ENCODE data around the gene LY86.

LY86 gene

DNA sequence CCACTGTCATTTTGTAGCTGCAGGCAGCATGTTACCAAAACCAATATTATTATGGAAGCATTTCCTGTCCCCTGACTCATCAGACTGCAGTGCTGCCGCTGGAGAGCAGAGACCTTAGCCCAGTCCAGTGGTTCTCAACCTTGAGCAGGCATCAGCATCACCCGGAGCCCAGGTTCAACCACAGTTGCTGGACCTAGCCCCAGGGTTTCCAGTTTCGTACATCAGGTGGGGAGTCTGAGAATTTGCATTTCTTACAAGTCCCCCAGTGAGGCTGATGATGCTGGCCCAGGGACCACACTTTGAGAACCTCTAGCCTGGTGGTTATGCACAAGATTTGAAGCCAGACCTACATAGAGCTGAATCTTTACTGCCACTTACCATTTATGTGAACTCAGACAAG lies 47.3 kb downstream of the LY86 start:
- no peak overlapping the region for H3K9ac ChIP-seq (ENCODE audit: low read length)
- 0 out of 2 replicates have a peak, but pooled peaks cover 3% of the 10 kb centered on the region for H3K36me3 ChIP-seq (ENCODE audit: low read length)
- no peaks in the 10 kb centered on the region for H3F3A ChIP-seq (ENCODE audit: insufficient read depth)
- no peak overlapping the region for H3K4me3 ChIP-seq (ENCODE audit: insufficient read depth, low read length, poor library complexity, severe bottlenecking)
- no peaks in the 10 kb centered on the region for H3K9me2 ChIP-seq (replicated peaks; ENCODE audit: insufficient read depth, low read length)
- no peak overlapping the region for H3K4me2 ChIP-seq (ENCODE audit: low read depth, low read length, poor library complexity, severe bottlenecking)
- no peak for TF ChIP-seq CTCF (IDR thresholded peaks at IDR 0.05; ENCODE audit: insufficient read depth, low read length, poor library complexity, severe bottlenecking)
- TF ChIP-seq EZH2phosphoT487 (conservative IDR thresholded peaks at IDR 0.05; ENCODE audit: low read length): no peak
- H3K9me3 ChIP-seq (ENCODE audit: insufficient read depth, low read length): no peaks in the 10 kb centered on the region
- H3K27me3 ChIP-seq (ENCODE audit: low read length): no peaks in the 10 kb centered on the region
- no peaks in the 10 kb centered on the region for H4K20me1 ChIP-seq (ENCODE audit: low read depth, low read length)
- H3K27ac ChIP-seq (ENCODE audit: low read depth, low read length): no peak overlapping the region
- H3K79me2 ChIP-seq (ENCODE audit: insufficient read depth, low read length): no peaks in the 10 kb centered on the region
- H2AFZ ChIP-seq (ENCODE audit: low read depth, low read length, severe bottlenecking): no peak overlapping the region

GRCh38 chr6:6639572-6639971 lies 51.1 kb downstream of the LY86 start:
- H3F3A ChIP-seq (ENCODE audit: insufficient read depth): no peaks in the 10 kb centered on the region
- H3K4me2 ChIP-seq (ENCODE audit: low read depth, low read length, poor library complexity, severe bottlenecking): no peak overlapping the region
- H3K9me2 ChIP-seq (replicated peaks; ENCODE audit: insufficient read depth, low read length): no peaks in the 10 kb centered on the region
- H4K20me1 ChIP-seq (ENCODE audit: low read depth, low read length): no peaks in the 10 kb centered on the region
- no peak overlapping the region for H3K4me3 ChIP-seq (ENCODE audit: insufficient read depth, low read length, poor library complexity, severe bottlenecking)
- 0 out of 2 replicates have a peak, but pooled peaks cover 3% of the 10 kb centered on the region for H3K36me3 ChIP-seq (ENCODE audit: low read length)
- no peak for TF ChIP-seq CTCF (IDR thresholded peaks at IDR 0.05; ENCODE audit: insufficient read depth, low read length, poor library complexity, severe bottlenecking)
- no peak for TF ChIP-seq EZH2phosphoT487 (conservative IDR thresholded peaks at IDR 0.05; ENCODE audit: low read length)
- H3K79me2 ChIP-seq (ENCODE audit: insufficient read depth, low read length): no peaks in the 10 kb centered on the region
- no peaks in the 10 kb centered on the region for H3K9me3 ChIP-seq (ENCODE audit: insufficient read depth, low read length)
- H3K27me3 ChIP-seq (ENCODE audit: low read length): no peaks in the 10 kb centered on the region
- H2AFZ ChIP-seq (ENCODE audit: low read depth, low read length, severe bottlenecking): no peak overlapping the region
- H3K27ac ChIP-seq (ENCODE audit: low read depth, low read length): no peak overlapping the region
- H3K9ac ChIP-seq (ENCODE audit: low read length): no peak overlapping the region

- Histone ChIP-seq H3K4me3 (ENCODE audit: insufficient read depth, low read length, poor library complexity, severe bottlenecking) (no peak overlapping the region), H3K27me3 (ENCODE audit: low read length) (no peaks in the 10 kb centered on the region), H3K36me3 (ENCODE audit: low read length) (0 out of 2 replicates have a peak, but pooled peaks cover 3% of the 10 kb centered on the region), H3K79me2 (ENCODE audit: insufficient read depth, low read length) (no peaks in the 10 kb centered on the region), H3K27ac (ENCODE audit: low read depth, low read length) (no peak overlapping the region), H3F3A (ENCODE audit: insufficient read depth) (no peaks in the 10 kb centered on the region), H3K9ac (ENCODE audit: low read length) (no peak overlapping the region), H3K9me3 (ENCODE audit: insufficient read depth, low read length) (no peaks in the 10 kb centered on the region), H3K9me2 (replicated peaks; ENCODE audit: insufficient read depth, low read length) (no peaks in the 10 kb centered on the region), H2AFZ (ENCODE audit: low read depth, low read length, severe bottlenecking) (no peak overlapping the region), H4K20me1 (ENCODE audit: low read depth, low read length) (no peaks in the 10 kb centered on the region), H3K4me2 (ENCODE audit: low read depth, low read length, poor library complexity, severe bottlenecking) (no peak overlapping the region)
- TF ChIP-seq CTCF (IDR thresholded peaks at IDR 0.05; ENCODE audit: insufficient read depth, low read length, poor library complexity, severe bottlenecking) (no peak), EZH2phosphoT487 (conservative IDR thresholded peaks at IDR 0.05; ENCODE audit: low read length) (no peak)
Measured at GRCh38 chr6:6640926-6641325, 52.4 kb downstream of the LY86 start.

All from SU-DHL-6 (cell line).